ENCODE results near the gene NCAPG2.
A peak's percentile ranks its signal among the peaks of the same experiment; 100 is the strongest.

NCAPG2 gene

DNA sequence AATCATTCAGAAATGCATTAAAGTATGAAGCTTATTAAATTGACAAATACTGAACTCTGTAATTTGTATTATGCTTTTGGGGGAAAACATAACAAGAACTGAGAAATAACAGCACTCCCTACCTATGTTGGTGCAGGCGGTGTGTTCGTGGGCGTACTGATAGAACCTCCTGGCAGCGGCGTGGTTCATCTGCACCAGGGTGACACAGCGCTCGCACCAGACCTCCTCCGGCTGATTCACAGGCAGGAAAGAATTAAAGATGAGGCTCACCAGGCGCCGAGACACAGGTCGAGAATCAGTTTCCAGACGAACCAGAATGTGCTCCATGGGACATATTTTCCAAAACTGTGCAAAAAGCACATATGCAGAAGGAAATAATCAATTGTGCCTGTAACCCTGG is 40.2 kb downstream of the NCAPG2 start:
- DNase-seq (ENCODE audit: low read depth in 2 of 2) = no peak
- no peak overlapping the region for H3K4me3 ChIP-seq (replicated peaks in 1 of 2; ENCODE audit: low read depth in 2 of 2, low read length in 2 of 2)
- no peak for TF ChIP-seq CTCF (IDR thresholded peaks at IDR 0.05; ENCODE audit: low read depth, low read length)

DNA sequence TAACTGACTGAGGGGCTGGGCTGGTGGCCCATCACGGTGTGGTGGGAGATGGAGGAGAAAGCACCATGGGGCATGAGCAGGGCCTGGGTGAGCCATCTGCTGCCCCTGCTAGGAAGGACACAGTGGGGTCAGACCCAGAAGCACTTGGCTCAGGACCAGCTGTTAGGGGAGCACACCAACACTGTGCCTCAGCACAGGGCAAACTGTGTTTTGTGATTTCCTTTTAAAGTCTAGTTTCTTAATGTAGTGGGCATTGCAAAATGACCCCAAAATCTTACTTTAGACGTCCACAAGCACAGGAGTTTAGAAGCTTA is 41.2 kb downstream of the NCAPG2 start:
- no peak overlapping the region for H3K4me3 ChIP-seq (replicated peaks in 1 of 2; ENCODE audit: low read depth in 2 of 2, low read length in 2 of 2)
- TF ChIP-seq CTCF (IDR thresholded peaks at IDR 0.05; ENCODE audit: low read depth, low read length) = no peak
- no peak for DNase-seq (ENCODE audit: low read depth in 2 of 2)

DNA sequence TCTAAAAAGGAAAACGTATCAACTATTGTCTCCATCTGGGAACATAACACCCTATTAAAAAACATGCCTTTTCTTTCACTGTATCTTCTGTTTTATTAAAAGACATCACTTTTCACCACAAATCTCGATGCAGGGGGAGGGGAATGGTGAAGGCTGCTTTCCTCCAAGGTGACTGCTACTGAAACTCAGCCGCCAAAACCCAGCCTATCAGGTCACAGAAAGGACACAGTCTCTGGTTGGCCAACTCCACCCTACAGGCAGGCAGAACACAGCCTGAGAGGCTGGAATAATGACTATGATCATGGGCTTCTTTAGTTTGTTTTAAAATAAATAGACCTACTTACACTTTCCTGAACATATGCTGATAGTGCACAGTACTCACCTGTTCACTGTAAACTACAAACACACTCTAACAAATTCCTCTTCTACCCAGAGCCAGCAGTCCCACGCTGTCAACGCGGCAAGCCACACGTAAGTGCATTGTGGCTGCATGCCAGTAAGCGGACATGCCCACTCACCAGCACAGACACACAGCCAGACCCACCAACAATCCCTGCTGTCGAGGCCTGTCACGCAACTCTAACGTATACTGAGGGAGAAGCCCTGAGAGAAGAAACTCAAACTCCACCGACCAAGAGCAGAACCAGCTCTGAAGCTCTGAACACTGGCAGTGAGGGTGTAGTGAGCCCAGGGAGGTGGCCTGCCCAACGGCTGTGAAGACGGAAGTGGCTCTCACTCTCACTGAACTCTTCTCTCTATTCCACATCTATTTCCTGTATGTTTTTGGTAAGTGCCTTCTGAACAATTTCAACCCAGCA is 41.8 kb downstream of the NCAPG2 start:
- no peak for TF ChIP-seq CTCF (IDR thresholded peaks at IDR 0.05; ENCODE audit: low read depth, low read length)
- DNase-seq (ENCODE audit: low read depth in 2 of 2) = peak in 1 of 2 donors; percentile 3
- H3K4me3 ChIP-seq (replicated peaks in 1 of 2; ENCODE audit: low read depth in 2 of 2, low read length in 2 of 2) = no peak overlapping the region

- no peak for TF ChIP-seq CTCF (IDR thresholded peaks at IDR 0.05; ENCODE audit: low read depth, low read length)
- H3K4me3 ChIP-seq (replicated peaks in 1 of 2; ENCODE audit: low read depth in 2 of 2, low read length in 2 of 2) = no peak overlapping the region
- DNase-seq (ENCODE audit: low read depth in 2 of 2) = no peak
These were observed 46.1 kb downstream of the NCAPG2 start for GRCh38 chr7:158658475-158658874.

GRCh38 chr7:158657189-158657746 is 47.3 kb downstream of the NCAPG2 start:
- no peak for DNase-seq (ENCODE audit: low read depth in 2 of 2)
- no peak overlapping the region for H3K4me3 ChIP-seq (replicated peaks in 1 of 2; ENCODE audit: low read depth in 2 of 2, low read length in 2 of 2)
- no peak for TF ChIP-seq CTCF (IDR thresholded peaks at IDR 0.05; ENCODE audit: low read depth, low read length)

- TF ChIP-seq CTCF (IDR thresholded peaks at IDR 0.05; ENCODE audit: low read depth, low read length) = no peak
- no peak overlapping the region for H3K4me3 ChIP-seq (replicated peaks in 1 of 2; ENCODE audit: low read depth in 2 of 2, low read length in 2 of 2)
- DNase-seq (ENCODE audit: low read depth in 2 of 2) = no peak
These were observed 48.6 kb downstream of the NCAPG2 start for GRCh38 chr7:158655931-158656441.

Measured in cardiac fibroblast (primary cell).